Pancreas (tissue), 10 donors: ENCODE results near the gene BOLL. TPM values are rescaled to one million over a fixed set of nuclear protein-coding genes. Genes with fewer than 3 reads are reported as not detected.

Source experiments
- ATAC-seq, 4 donors: fragments of 200-7000 bp; cut with Tn5 transposase; one replicate each; pipeline versions ENCODE4 v1.8.0 to v1.9.1; 2020; ENCODE audit warnings: mild to moderate bottlenecking in 4 of 4, moderate library complexity in 4 of 4
- DNase-seq, 6 donors: peaks; one replicate each; pipeline ENCODE4 v3.0.0-alpha.2; 2020
- FAIRE-seq: peaks from 2 replicates; lab custom pipeline; 2012; peaks lifted over from hg19 to GRCh38; lab: Jason Lieb, UNC
- H3K27ac ChIP-seq, 4 donors: fragments of 200-600 bp; sonication (generic); 1 replicate in 3 of 4; 2 replicates in 1 of 4; pipeline versions ENCODE4 v1.5.0 to v1.8.0; 2020
- H3K27me3 ChIP-seq, 4 donors: fragments of 200-600 bp; one replicate each; pipeline ENCODE4 v1.8.0; 2021
- H3K36me3 ChIP-seq, 3 donors: fragments of 200-600 bp; sonication (generic) in 1 of 3; one replicate each; pipeline versions ENCODE4 v1.5.0 to v1.8.0; 2020 to 2021
- H3K4me1 ChIP-seq, 3 donors: fragments of 200-600 bp; one replicate each; pipeline ENCODE4 v1.8.0; 2021
- H3K4me3 ChIP-seq, 4 donors: fragments of 200-600 bp; sonication (generic) in 2 of 4; one replicate each; pipeline versions ENCODE4 v1.5.0 to v1.8.0; 2020 to 2021
- H3K9me3 ChIP-seq, 4 donors: fragments of 200-600 bp; one replicate each; pipeline ENCODE4 v1.8.0; 2021
- CTCF ChIP-seq, 4 donors: fragments of 200-600 bp; sonication (generic) in 3 of 4; IDR thresholded peaks; one replicate each; pipeline versions ENCODE4 v1.5.0 to v1.8.0; 2021; ENCODE audit warnings: antibody characterized with exemption in 4 of 4
- WGBS, 2 donors: extraction: QIAGEN DNeasy Blood & Tissue Kit; methylation state at CpG; one replicate each; pipeline ENCODE4 v1.1.7; 2013; 5-methylcytosine and 5-hydroxymethylcytosine counted together
- intact Hi-C, 3 donors: fragments of 100-400 bp; cut with DNase I; formaldehyde crosslinking; loops; one replicate each; pipeline versions ENCODE4 v1.11.1 to v1.14.2; 2022
- polyA plus RNA-seq, 2 donors: library from polyadenylated mRNA; stranded (reverse); fragments of 200-250 nt; gene quantifications; one replicate each; pipeline ENCODE4 v1.2.3, GENCODE V29; 2013
- total RNA-seq, 6 donors: library from RNA; stranded (reverse); fragmentation: NEBNext Ultra II Directional in 4 of 6; extraction: Animal tissue kit (Norgen Biotek cat#: 25700) in 4 of 6; gene quantifications; one replicate each; pipeline versions ENCODE4 v1.2.1 to v1.2.4, GENCODE V29; 2021 to 2023
- donor health status: healthy with polysubstance abuse.
- donor health status: DM: no; HTN: no; CAD: no; lungs with moderate emphysema.
- donor health status: DM: no; HTN: no; CAD: no.
- donor health status: control.
- donor health status: control.
- donor health status: Bipolar disorder and iron deficiency.
- donor health status: DM: yes; HTN: yes; CAD: no.
- donor health status: DM: no; HTN: no; CAD: no.
- donor health status: DM: no; HTN: no; CAD: no.
- donor health status: DM: yes; HTN: yes; CAD: no.

BOLL gene
- total and polyA plus RNA-seq, 8 donors = not detected

GRCh38 chr2:197795277-197795676 lies 10.2 kb upstream of the BOLL start:
- no peaks in the 10 kb centered on the region for H3K4me1 ChIP-seq
- no peak for TF ChIP-seq CTCF (IDR thresholded peaks at IDR 0.05)
- no peak for FAIRE-seq
- H3K4me3 ChIP-seq = no peak overlapping the region
- no peaks in the 10 kb centered on the region for H3K36me3 ChIP-seq
- intact Hi-C loops = no loop called here
- no peak overlapping the region for H3K27ac ChIP-seq
- no peaks in the 10 kb centered on the region for H3K9me3 ChIP-seq
- no peak for DNase-seq
- no peaks in the 10 kb centered on the region for H3K27me3 ChIP-seq
- ATAC-seq = no peak

- Histone ChIP-seq H3K27ac (no peak overlapping the region), H3K36me3 (no peaks in the 10 kb centered on the region), H3K4me1 (no peaks in the 10 kb centered on the region), H3K27me3 (peaks cover 0 to 3% (median 0%) of the 10 kb centered on the region in 4 donors), H3K4me3 (no peak overlapping the region), H3K9me3 (no peaks in the 10 kb centered on the region)
- no peak for TF ChIP-seq CTCF (IDR thresholded peaks at IDR 0.05)
- FAIRE-seq (no peak), DNase-seq (no peak), ATAC-seq (no peak)
- intact Hi-C loops = no loop called here
- WGBS, 2 donors = 72 to 78% methylated on average over 1 of the region's 1 CpG
Observed at GRCh38 chr2:197793456-197793855, 8.3 kb upstream of the BOLL start.

- DNase-seq (peak; percentile 27 to 85 (median 48)), ATAC-seq (peak; percentile 81 to 96 (median 90)), FAIRE-seq (no peak)
- no peaks in the 10 kb centered on the region for H3K4me1 ChIP-seq
- no peaks in the 10 kb centered on the region for H3K9me3 ChIP-seq
- no peak overlapping the region for H3K27ac ChIP-seq
- peak overlapping the region; percentile 27 to 51 (median 36) for H3K4me3 ChIP-seq
- peak in 2 of 4 donors; percentile 33 to 54 for TF ChIP-seq CTCF (IDR thresholded peaks at IDR 0.05)
- intact Hi-C loops = no loop called here
- no peaks in the 10 kb centered on the region for H3K36me3 ChIP-seq
- H3K27me3 ChIP-seq = peaks cover 0 to 13% (median 0%) of the 10 kb centered on the region in 4 donors
- WGBS, 2 donors = 4 to 6% methylated on average over 75 to 79 of the region's 79 CpGs
Observed at GRCh38 chr2:197786010-197786877, 1.1 kb upstream of the BOLL start.

GRCh38 chr2:197782126-197782525 lies 3.0 kb downstream of the BOLL start:
- Histone ChIP-seq H3K36me3 (no peaks in the 10 kb centered on the region), H3K4me1 (no peaks in the 10 kb centered on the region), H3K4me3 (no peak overlapping the region), H3K27me3 (peaks cover 0 to under 1% (median 0%) of the 10 kb centered on the region in 4 donors), H3K9me3 (no peaks in the 10 kb centered on the region), H3K27ac (no peak overlapping the region)
- FAIRE-seq = no peak
- TF ChIP-seq CTCF (IDR thresholded peaks at IDR 0.05) = no peak
- intact Hi-C loops = no loop called here
- whole genome bisulfite sequencing, 2 donors = 19% methylated on average over 1 of the region's 1 CpG
- ATAC-seq = no peak
- no peak for DNase-seq

- H3K9me3 ChIP-seq = no peaks in the 10 kb centered on the region
- no peaks in the 10 kb centered on the region for H3K27me3 ChIP-seq
- no peak overlapping the region for H3K27ac ChIP-seq
- H3K4me1 ChIP-seq = no peaks in the 10 kb centered on the region
- FAIRE-seq (no peak), ATAC-seq (no peak), DNase-seq (no peak)
- no peak overlapping the region for H3K4me3 ChIP-seq
- intact Hi-C loops = no loop called here
- TF ChIP-seq CTCF (IDR thresholded peaks at IDR 0.05) = no peak
- no peaks in the 10 kb centered on the region for H3K36me3 ChIP-seq
Observed at GRCh38 chr2:197779261-197779660, 5.9 kb downstream of the BOLL start.
